ENCODE results near the gene HP1BP3.

DNA sequence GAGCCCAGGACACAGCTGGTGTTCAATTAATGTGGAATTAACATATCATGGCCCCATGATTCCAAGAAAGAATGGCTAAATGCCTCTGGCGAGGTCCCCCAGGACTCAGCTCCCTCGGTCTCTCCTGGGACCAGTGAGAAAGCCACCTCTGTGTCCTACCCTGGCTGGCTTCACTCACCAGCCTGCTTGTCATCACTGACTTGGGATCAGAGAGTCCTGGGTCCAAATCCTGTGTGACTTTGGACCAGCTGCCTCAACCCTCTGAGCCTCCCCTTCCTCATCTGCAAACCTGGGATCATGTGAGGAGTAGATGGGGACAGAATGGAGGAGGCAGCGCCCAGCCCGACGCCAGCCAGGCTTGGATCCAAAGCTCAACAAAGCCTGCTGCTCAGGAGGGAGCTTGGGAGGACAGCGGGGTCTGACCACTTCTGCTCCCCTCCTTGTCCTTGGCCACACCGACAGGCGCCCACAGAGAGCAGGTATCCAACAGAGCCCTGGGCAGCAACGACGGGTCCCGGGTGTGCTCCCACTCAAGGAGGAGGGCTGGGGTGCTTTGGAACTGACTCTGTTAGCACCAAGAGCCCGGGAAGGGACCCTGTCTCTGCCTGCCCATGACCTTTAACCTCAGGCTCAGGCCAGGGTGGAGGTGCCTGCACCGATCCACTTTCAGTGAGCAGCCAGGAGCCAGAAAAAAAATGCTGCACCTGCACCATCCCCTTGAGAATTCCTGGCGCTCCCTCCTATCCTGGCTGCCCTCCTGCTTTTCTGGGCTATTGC, 57.8 kb downstream of the HP1BP3 start:
- TF ChIP-seq EZH2 (IDR thresholded peaks at IDR 0.05; ENCODE audit: insufficient read depth, poor library complexity, severe bottlenecking) (no peak), EZH2phosphoT487 (IDR thresholded peaks at IDR 0.05; ENCODE audit: insufficient read depth, low read depth) (no peak)
